Central memory CD4-positive, alpha-beta T cell (primary cell): Measurements from ENCODE around the gene CLHC1.
"Not testable (repeated sequence)": the region's sequence is repeated elsewhere in the genome, so short reads cannot be mapped to it uniquely, and the experiment has no call there.

Experiments used
- DNase-seq: peaks from one replicate; pipeline ENCODE4 v3.0.0; 2022
- total RNA-seq, 3 experiments: gene quantifications; one replicate each; lab custom pipeline; 2026; lab: John Stamatoyannopoulos, UW

CLHC1 gene
- total RNA-seq: 2.2 to 9.6 (median 6.6) reads per million in 3 experiments

DNA sequence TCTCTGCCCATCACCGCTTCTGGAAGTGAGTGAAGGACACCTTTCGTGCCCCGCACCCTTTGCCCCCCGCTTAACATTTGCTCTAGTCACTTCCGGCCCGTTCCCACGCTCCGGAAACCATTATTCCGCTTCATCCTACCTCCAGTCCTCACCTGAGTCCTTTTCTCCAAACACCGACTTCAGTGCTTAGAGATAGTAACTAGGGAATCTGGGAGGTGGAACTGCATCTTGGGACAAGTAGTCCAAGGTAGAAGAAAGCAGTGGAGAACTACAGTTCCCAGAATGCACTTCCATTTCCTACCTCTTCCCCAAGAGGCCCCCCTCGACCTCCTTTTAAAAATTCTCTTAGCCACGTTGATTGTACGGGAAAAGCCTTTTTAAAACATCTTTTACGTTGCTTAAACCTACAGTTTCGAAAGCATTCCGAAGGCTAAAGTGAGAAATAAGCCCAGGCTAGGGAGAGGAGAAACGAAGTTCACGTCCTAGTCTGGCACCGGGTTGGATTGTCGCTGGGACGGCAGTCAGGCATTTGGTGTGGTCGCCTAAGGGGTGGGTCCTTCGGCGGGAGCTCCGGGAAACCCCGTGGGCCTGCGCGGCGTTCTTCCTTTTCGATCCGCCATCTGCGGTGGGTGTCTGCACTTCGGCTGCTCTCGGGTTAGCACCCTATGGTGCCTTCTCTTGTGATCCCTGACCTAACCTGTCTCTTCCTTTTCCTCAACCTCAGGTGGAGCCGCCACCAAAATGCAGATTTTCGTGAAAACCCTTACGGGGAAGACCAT is at the start of gene CLHC1, which contains the start of gene RPS27A:
CLHC1 (minus strand) TSS at position 210 of the 779 bp plus-strand sequence. CDS start 9,882 bp downstream, outside the sequence.
RPS27A (plus strand) TSS at position 605 of the 779 bp plus-strand sequence; CDS start at position 742, 137 bp downstream.
- peak; percentile 93 for DNase-seq

DNA sequence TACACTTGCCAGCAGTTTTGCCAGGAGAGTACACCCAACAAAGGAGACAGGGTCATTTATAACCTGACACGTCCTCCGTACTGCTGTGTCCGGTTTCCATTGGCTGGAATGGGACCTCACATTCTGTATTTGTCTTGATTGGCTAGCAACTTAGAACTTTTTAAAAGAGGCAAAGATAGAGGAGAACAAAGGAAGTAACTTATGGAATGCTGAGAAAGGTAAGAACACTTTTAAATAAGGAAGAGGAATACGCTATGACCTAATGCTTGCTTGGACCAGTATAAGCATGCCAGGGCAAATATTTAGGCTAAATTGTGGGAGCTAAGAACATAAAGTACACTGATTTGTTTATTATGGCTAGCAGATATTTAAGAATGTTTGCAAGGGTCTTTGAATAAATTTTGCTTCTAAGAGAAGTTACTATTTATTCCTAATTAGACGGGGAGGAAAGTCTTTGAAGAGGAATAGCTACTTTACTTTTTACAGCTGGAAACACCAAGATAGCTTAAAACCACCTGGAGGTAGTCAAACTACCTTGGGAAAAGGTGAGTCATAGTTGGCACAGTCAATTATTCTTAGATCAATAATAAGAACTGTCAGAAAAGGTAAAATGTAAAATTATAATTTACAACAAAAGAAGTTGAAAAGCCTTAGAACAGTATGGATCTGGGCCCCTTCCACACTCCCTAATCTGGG is 48.9 kb upstream of the CLHC1 start:
- not testable (repeated sequence) for DNase-seq

GRCh38 chr2:55279859-55280424 is 47.8 kb upstream of the CLHC1 start:
- not testable (repeated sequence) for DNase-seq

GRCh38 chr2:55279214-55279835 is 47.2 kb upstream of the CLHC1 start:
- DNase-seq: not testable (repeated sequence)

- DNase-seq: no peak
Observed at GRCh38 chr2:55277310-55277709, 45.2 kb upstream of the CLHC1 start.

- not testable (repeated sequence) for DNase-seq
Observed at GRCh38 chr2:55274346-55274745, 42.3 kb upstream of the CLHC1 start.

DNA sequence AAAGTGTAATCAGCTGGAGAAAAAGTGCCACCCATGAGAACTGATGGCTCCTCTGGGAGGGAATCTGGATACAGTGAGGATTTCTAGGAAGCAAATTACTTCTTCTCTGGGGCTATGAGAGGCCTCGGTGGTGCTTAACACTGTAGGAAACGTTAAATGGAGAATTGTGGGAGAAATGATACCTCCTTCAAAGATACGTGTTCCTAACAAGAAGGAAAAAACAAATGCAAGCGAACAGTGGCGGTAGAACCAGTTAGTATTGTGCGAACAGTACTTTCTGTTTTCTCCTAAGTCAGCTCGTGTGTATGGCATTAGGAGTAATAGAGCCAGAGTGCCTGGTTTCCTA is 37.5 kb upstream of the CLHC1 start:
- peak; percentile 1 for DNase-seq

- DNase-seq: peak; percentile 78
Observed at GRCh38 chr2:55268907-55269644, 37.0 kb upstream of the CLHC1 start, which contains the start of gene MTIF2. MTIF2 (minus strand) TSS chr2:55269231; CDS start chr2:55263858, 5,373 bp downstream.

DNA sequence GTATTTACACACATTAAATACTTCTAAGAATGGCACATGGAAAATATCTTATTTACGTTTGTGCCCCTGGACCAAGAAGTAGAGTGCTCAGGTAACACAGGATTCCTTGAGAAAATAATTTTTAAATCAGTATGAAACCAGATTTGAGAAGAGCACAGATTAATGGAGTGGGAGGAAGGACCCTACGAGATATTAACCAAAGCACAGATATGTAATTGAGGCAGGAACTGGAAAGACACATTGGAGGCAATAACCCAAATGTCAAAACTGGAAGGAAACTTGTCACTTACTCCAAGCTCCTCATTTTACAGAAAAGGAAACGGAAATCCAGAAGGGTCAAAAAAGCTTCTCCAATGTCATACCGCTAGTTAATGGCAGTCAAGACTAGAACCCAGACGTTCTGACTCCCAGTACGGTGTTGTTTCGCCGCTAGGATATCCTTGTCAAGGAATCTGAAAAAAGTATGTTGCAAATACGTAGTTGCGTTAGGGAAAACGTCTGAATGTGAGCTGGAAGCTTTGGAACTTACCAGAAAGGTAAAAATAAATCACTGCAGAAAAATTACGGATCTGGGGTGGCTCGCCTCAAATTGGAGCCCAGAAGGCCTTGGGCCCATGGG is 36.3 kb upstream of the CLHC1 start:
- DNase-seq: no peak

- DNase-seq: not testable (repeated sequence)
Observed at GRCh38 chr2:55259586-55259985, 27.5 kb upstream of the CLHC1 start.

DNA sequence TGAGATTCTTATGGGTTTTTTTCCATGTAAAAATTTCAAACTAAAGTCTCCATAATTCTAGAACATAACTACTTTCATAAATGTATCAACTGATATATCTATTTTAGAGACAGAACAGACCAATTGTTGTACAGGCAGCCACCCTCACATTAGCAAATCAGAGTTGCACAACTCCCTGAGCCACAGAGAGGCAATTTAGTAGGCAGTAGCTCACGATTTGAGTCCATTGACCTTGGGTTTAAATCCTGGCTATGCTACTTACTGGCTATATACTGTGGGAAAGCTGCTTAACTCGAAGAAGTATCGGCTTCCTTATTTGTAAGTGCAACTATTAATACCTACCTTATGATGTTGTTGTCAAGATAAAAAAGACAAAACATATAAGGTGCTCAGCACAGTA is 20.7 kb upstream of the CLHC1 start:
- DNase-seq: no peak

DNA sequence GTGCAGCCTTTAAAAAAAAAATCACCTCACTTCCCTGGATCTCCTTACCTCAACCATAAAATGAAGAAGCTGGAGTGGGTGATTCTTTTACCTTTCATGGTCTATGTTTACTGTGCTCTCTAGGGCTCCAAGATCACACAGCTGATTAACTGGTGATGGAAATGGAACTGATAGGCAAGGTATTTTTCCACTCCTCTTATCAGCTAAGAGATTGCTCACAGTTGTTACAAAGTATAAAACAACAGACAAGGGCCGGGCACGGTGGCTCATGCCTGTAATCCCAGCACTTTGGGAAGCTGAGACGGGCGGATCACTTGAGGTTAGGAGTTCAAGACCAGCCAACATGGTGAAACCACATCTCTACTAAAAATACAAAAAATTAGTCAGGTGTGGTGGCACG is 14.9 kb upstream of the CLHC1 start:
- no peak for DNase-seq

GRCh38 chr2:55245411-55245810 is 13.3 kb upstream of the CLHC1 start:
- no peak for DNase-seq

GRCh38 chr2:55242617-55243016 is 10.5 kb upstream of the CLHC1 start:
- no peak for DNase-seq

DNA sequence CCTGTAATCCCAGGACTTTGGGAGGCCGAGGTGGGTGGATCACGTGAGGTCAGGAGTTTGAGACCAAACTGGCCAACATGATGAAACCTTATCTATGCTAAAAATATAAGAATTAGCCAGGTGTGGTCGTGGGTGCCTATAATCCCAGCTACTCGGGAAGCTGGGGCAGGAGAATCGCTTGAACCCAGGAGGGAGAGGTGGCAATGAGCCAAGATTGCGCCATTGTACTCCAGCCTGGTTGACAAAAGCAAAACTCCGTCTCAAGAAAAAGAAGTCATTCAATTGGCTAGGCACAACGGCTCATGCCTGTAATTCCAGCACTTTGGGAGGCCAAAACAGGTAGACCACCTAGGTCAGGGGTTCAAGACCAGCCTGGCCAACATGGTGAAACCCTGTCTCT is 9.5 kb upstream of the CLHC1 start:
- DNase-seq: not testable (repeated sequence)

GRCh38 chr2:55239656-55240222 is 7.6 kb upstream of the CLHC1 start:
- DNase-seq: no peak

- no peak for DNase-seq
Observed at GRCh38 chr2:55236992-55237543, 5.0 kb upstream of the CLHC1 start.

DNA sequence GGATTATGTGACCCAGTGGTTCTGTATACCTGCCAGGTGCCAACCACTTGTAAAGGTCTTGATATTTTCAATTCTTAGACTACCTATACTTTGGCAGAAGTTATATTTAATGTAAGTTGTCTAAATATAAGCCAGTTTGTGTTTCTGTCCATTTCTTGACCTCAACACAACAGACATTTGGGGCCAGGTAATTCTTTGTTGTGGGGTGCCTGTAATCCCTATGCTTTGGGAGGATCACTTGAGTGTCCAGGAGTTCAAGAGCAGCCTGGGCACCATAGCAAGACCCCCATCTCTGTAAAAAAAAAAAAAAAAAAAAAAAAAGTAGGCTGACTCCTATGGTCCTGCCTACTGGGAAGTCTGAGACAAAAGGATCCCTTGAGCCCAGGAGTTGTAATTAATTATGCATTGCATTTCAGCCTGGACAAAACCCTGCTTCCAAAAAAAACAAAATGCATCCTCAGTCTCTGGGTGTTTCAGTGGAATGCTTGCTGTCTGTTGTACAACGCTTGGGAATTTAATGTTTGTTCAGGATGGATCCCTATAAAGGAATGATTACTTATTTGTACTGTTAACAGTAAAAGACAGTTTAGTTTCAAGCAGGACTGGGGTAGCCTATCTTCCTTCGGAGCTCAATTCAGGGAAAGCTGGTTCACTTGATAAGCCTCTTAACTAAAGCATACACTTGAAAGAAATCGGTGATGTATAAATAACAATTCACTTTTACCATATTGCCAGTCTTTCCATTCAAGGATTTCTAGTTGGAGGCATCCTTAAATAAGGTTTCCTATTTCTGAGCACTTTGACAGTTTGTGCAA is 3.8 kb upstream of the CLHC1 start:
- no peak for DNase-seq

- DNase-seq: no peak
Observed at GRCh38 chr2:55233658-55233940, 1.5 kb upstream of the CLHC1 start.

DNA sequence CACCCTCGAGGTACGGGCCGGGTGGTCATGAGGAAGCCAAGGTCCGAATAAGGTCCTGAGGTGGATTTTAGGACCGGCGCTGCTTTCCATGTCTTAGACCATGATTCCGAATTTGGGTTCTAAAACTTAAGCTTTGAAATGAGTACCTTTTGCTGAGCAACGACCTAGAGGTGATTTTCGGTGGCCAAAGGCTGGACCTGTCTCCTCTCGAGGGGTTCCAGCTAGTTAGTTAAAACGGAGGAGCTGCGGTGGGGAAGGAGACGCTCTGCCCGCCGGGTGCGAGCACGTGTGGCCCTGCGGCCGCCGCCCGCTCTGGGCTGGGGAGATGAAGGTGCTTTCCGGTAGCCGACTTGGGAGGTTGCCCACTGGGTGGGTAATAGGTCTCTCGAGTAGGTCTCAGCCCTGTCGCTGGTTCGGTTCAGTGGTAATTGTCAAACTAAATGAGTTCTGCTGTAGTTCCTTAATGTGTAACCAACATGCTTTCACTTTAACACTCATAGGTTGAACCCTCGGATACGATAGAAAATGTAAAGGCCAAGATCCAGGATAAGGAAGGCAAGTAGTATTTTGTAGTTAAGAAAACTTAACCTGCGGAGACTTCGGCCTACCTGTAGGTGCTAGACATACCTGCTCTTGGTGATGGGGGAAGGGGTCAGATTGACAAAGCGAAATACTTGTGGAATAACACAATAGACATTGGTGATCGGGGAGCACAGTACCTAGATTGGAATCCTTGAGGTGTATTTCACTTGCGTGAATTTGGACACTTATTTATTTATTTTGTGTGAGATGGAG is 967 bp upstream of the CLHC1 start:
- peak; percentile 67 for DNase-seq
